GM18511 (cell line): ENCODE data around the gene PRMT7.

Source experiments
- ATAC-seq: cut with Tn5 transposase; IDR thresholded peaks from one replicate; pipeline ENCODE4 v1.9.1; 2021; ENCODE audit warnings: mild to moderate bottlenecking, moderate library complexity; ENCODE audit not compliant: unreplicated experiment

The PRMT7 gene

GRCh38 chr16:68373528-68374245 is 62.9 kb downstream of the PRMT7 start:
- ATAC-seq, result no peak

- no peak for ATAC-seq
Observed at GRCh38 chr16:68374246-68374805, 63.5 kb downstream of the PRMT7 start.

- ATAC-seq, result no peak
Observed at GRCh38 chr16:68374961-68375660, 64.3 kb downstream of the PRMT7 start.

GRCh38 chr16:68375801-68376536 is 65.2 kb downstream of the PRMT7 start:
- ATAC-seq, result no peak

GRCh38 chr16:68376590-68376989 is 65.8 kb downstream of the PRMT7 start:
- ATAC-seq, result no peak

GRCh38 chr16:68377221-68377620 is 66.4 kb downstream of the PRMT7 start:
- ATAC-seq, result no peak

GRCh38 chr16:68377667-68378393 is 67.0 kb downstream of the PRMT7 start:
- no peak for ATAC-seq

GRCh38 chr16:68378436-68379415 is 67.9 kb downstream of the PRMT7 start:
- ATAC-seq, result no peak

- no peak for ATAC-seq
Observed at GRCh38 chr16:68379472-68380347, 68.9 kb downstream of the PRMT7 start.

GRCh38 chr16:68380348-68380670 is 69.5 kb downstream of the PRMT7 start:
- no peak for ATAC-seq

- ATAC-seq, result no peak
Observed at GRCh38 chr16:68380676-68381362, 70.0 kb downstream of the PRMT7 start.

GRCh38 chr16:68381363-68381724 is 70.5 kb downstream of the PRMT7 start:
- no peak for ATAC-seq

GRCh38 chr16:68382296-68382718 is 71.5 kb downstream of the PRMT7 start:
- no peak for ATAC-seq

GRCh38 chr16:68383858-68384257 is 73.0 kb downstream of the PRMT7 start:
- ATAC-seq, result no peak

GRCh38 chr16:68384288-68385161 is 73.7 kb downstream of the PRMT7 start:
- ATAC-seq, result no peak

GRCh38 chr16:68385371-68385770 is 74.6 kb downstream of the PRMT7 start:
- no peak for ATAC-seq

GRCh38 chr16:68386628-68387027 is 75.8 kb downstream of the PRMT7 start:
- ATAC-seq, result no peak
